CD4-positive, alpha-beta T cell treated with Interferon gamma for 1 hour (primary cell): Measurements from ENCODE around the gene ACLY.

Experiments
- DNase-seq: peaks from one replicate; pipeline ENCODE4 v3.0.0-alpha.2; 2020

ACLY gene

DNA sequence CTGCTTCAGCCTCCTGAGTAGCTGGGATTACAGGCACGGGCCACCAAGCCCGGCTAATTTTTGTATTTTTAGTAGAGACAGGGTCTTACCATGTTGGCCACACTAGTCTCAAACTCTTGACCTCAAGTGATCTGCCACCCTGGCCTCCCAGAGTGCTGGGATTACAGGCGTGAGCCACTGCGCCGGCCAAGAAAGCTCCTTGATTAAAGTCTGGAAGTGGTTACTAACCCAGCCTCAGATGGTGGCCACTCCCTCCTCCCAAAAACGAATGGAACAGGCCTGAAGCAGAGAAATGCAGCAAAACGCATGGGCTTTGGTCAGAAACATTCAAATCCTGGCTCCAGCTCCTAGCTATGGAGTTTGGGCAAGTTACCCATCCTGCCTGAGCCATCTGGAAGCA lies 94.7 kb downstream of the ACLY start:
- no peak for DNase-seq

DNA sequence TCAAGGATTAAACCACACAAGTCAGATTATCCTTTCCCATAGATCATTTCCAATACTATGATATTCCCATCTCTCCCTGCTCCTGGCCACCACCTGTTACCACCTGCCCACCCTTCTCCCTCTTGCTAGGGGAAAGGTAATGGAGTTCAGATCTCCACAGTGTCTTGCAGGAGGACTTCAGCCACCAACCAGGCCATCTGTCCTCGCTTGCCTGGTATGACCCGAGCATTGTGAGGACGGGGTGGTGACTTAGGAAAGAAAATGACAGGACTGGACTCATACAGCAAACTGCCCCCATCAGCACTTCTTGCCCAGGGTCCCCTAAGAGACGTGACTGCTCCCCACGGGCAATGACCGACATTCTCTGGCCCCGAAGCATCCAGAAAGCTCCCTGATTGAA lies 95.2 kb downstream of the ACLY start:
- DNase-seq: no peak

DNA sequence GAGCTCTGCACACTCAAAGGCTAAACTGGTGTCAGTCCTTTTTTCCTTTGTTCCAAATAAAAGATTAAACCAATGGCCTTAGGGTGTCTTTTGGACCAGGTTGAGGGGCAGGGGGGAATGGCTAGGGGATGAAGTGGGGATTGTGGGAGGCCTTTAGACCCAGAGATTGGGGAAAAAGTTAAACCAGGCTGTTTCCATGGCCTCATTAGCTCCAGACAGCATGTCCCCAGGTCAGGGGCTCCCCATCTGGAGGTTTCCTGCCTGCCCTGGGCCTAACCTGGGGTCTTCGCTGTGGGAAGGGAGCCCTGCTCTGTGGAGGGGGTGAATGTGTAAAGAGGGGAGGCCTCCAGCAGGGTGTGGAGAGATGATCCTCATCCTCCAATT lies 95.6 kb downstream of the ACLY start:
- DNase-seq: no peak

DNA sequence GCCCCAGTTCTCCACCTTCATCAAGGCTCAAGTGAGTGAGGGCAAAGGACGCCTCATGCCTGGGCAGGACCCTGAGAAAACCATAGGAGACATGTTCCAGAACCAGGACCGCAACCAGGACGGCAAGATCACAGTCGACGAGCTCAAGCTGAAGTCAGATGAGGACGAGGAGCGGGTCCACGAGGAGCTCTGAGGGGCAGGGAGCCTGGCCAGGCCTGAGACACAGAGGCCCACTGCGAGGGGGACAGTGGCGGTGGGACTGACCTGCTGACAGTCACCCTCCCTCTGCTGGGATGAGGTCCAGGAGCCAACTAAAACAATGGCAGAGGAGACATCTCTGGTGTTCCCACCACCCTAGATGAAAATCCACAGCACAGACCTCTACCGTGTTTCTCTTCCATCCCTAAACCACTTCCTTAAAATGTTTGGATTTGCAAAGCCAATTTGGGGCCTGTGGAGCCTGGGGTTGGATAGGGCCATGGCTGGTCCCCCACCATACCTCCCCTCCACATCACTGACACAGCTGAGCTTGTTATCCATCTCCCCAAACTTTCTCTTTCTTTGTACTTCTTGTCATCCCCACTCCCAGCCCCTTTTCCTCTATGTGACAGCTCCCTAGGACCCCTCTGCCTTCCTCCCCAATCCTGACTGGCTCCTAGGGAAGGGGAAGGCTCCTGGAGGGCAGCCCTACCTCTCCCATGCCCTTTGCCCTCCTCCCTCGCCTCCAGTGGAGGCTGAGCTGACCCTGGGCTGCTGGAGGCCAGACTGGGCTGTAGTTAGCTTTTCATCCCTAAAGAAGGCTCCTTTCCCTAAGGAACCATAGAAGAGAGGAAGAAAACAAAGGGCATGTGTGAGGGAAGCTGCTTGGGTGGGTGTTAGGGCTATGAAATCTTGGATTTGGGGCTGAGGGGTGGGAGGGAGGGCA lies 96.3 kb downstream of the ACLY start:
- no peak for DNase-seq

- no peak for DNase-seq
Measured at GRCh38 chr17:41821776-41822175, 97.0 kb downstream of the ACLY start.

DNA sequence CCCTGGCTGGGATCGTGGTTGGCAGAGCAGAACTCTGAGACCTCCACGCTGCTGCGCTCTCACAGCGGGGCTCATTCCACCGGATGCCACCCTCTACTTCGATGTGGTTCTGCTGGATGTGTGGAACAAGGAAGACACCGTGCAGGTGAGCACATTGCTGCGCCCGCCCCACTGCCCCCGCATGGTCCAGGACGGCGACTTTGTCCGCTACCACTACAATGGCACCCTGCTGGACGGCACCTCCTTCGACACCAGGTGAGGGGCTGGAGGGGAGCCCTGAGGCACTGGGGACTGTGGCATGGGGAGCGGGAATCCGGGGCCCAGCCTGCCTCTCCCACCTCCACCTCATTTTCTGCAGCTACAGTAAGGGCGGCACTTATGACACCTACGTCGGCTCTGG lies 100.7 kb downstream of the ACLY start:
- no peak for DNase-seq
